ENCODE data around the gene ZC3H4. TPM values are rescaled to one million over a fixed set of nuclear protein-coding genes. Genes with fewer than 3 reads are reported as not detected.

ZC3H4 gene
- total and polyA plus RNA-seq, 2 of the 8 experiments (the other 6 are each of a cell fraction or from before 2014, with no cell fraction given): 6.6 to 92.0 TPM

GRCh38 chr19:47152632-47153031 lies 39.1 kb upstream of the ZC3H4 start:
- H2AFZ ChIP-seq (ENCODE audit: low read length): no peak overlapping the region
- no peak overlapping the region for H3K56ac ChIP-seq (replicated peaks; ENCODE audit: insufficient read length, low read depth, low read length)
- no peak overlapping the region for H3K9ac ChIP-seq (replicated peaks in 1 of 4; ENCODE audit: extremely low read depth in 1 of 4, low read depth in 3 of 4, low read length in 3 of 4)
- H3K79me2 ChIP-seq (ENCODE audit: control insufficient read depth in 1 of 2, insufficient read depth in 2 of 2, low read length in 2 of 2): peaks cover 0 to 43% of the 10 kb centered on the region in 2 experiments; a peak in 2 of 4 replicates
- DNase-seq (ENCODE audit: low read depth in 1 of 2, low spot score in 2 of 2) (no peak), FAIRE-seq (no peak)
- H2BK20ac ChIP-seq (ENCODE audit: low read length): no peak overlapping the region
- H4K91ac ChIP-seq (replicated peaks; ENCODE audit: insufficient read length, low read length): no peak overlapping the region
- no peaks in the 10 kb centered on the region for H3K9me3 ChIP-seq (ENCODE audit: insufficient read depth in 2 of 2, low read depth in 1 of 2, low read length in 1 of 2)
- no peak overlapping the region for H3K18ac ChIP-seq (ENCODE audit: extremely low read depth, low read length)
- H4K5ac ChIP-seq (ENCODE audit: insufficient read length, low read depth, low read length): no peak overlapping the region
- no peak overlapping the region for H3K14ac ChIP-seq (ENCODE audit: insufficient read length)
- no peak overlapping the region for H2BK12ac ChIP-seq (ENCODE audit: low read depth, low read length)
- ChIA-PET POLR2A (ENCODE audit: partially characterized antibody) (interaction anchor here (1.0 kb wide), 1 partner anchor 9 kb away, joined by 3 read pairs; no protein-coding TSS in a partner anchor), CTCF (ENCODE audit: partially characterized antibody) (interaction anchor here (0.7 kb wide), 1 partner anchor 95 kb away, joined by 4 read pairs; no protein-coding TSS in a partner anchor)
- H3K4ac ChIP-seq (replicated peaks; ENCODE audit: insufficient read length, low read depth, low read length): no peak overlapping the region
- H3K27ac ChIP-seq (ENCODE audit: low read depth, low read length): no peak overlapping the region
- no peak overlapping the region for H2BK5ac ChIP-seq (ENCODE audit: low read depth, low read length)
- no peaks in the 10 kb centered on the region for H3K27me3 ChIP-seq (replicated peaks in 1 of 4; ENCODE audit: control insufficient read depth in 3 of 4, extremely low read depth in 1 of 4, insufficient read depth in 3 of 4, low read length in 3 of 4)
- peaks cover 3 to 9% (median 7%) of the 10 kb centered on the region in 4 experiments; a peak in 5 of 7 replicates for H3K4me1 ChIP-seq (replicated peaks in 1 of 4; ENCODE audit: control insufficient read depth in 3 of 4, insufficient read depth in 4 of 4, low read length in 3 of 4)
- H3K23me2 ChIP-seq (ENCODE audit: low read depth, low read length): no peaks in the 10 kb centered on the region
- H3K23ac ChIP-seq (ENCODE audit: insufficient read length): no peak overlapping the region
- no peak overlapping the region for H2BK120ac ChIP-seq (replicated peaks; ENCODE audit: low read depth, low read length)
- no peak overlapping the region for H3K4me2 ChIP-seq (ENCODE audit: insufficient read depth in 1 of 2, low read depth in 2 of 2, low read length in 2 of 2)
- H4K20me1 ChIP-seq (replicated peaks in 1 of 2; ENCODE audit: control insufficient read depth in 1 of 2, insufficient read depth in 2 of 2, low read length in 2 of 2): peaks cover 8 to 10% of the 10 kb centered on the region in 2 experiments
- H3K79me1 ChIP-seq (ENCODE audit: low read depth, low read length): no peaks in the 10 kb centered on the region; the same call in 1 of the 2 replicates
- WGBS, 2 experiments (ENCODE audit: extremely low coverage in 1 of 2, insufficient coverage in 1 of 2, insufficient read length in 1 of 2, insufficient replicate concordance in 2 of 2, low coverage in 1 of 2, low lambda C conversion rate in 2 of 2, missing lambda C conversion rate in 1 of 2): 98% methylated on average over 2 of the region's 2 CpGs; no CpG with 5 or more reads in 1 of the 2 experiments
- no peak overlapping the region for H4K8ac ChIP-seq (ENCODE audit: extremely low read depth, insufficient read depth, low read length)
- H2BK15ac ChIP-seq (ENCODE audit: low read length): no peak overlapping the region
- no peak overlapping the region for H3K4me3 ChIP-seq (ENCODE audit: extremely low read depth in 1 of 4, insufficient read depth in 2 of 4, low read depth in 3 of 4, low read length in 4 of 4)
- no peak for TF ChIP-seq TAF1 (IDR thresholded peaks at IDR 0.05; ENCODE audit: low read depth, low read length)
- no peak for TF ChIP-seq FOSL1 (IDR thresholded peaks at IDR 0.05; ENCODE audit: insufficient read depth, low read depth, low read length)
- no peak for TF ChIP-seq TEAD4 (IDR thresholded peaks at IDR 0.05; ENCODE audit: low read depth, low read length)
- TF ChIP-seq, protein P1, sequence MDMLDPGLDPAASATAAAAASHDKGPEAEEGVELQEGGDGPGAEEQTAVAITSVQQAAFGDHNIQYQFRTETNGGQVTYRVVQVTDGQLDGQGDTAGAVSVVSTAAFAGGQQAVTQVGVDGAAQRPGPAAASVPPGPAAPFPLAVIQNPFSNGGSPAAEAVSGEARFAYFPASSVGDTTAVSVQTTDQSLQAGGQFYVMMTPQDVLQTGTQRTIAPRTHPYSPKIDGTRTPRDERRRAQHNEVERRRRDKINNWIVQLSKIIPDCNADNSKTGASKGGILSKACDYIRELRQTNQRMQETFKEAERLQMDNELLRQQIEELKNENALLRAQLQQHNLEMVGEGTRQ (IDR thresholded peaks at IDR 0.05; ENCODE audit: low read length): no peak
- no peak for TF ChIP-seq ASH2L (IDR thresholded peaks at IDR 0.05; ENCODE audit: low read length)
- TF ChIP-seq CHD1 (IDR thresholded peaks at IDR 0.05; ENCODE audit: low read depth, low read length): no peak
- TF ChIP-seq TBP (IDR thresholded peaks at IDR 0.05; ENCODE audit: low read depth, low read length): no peak
- no peak for TF ChIP-seq RBBP5 (IDR thresholded peaks at IDR 0.05; ENCODE audit: borderline replicate concordance, low read depth, low read length)
- peaks cover 21 to 86% (median 57%) of the 10 kb centered on the region in 4 experiments for H3K36me3 ChIP-seq (ENCODE audit: control insufficient read depth in 2 of 4, insufficient read depth in 4 of 4, low read length in 3 of 4)
- no peak overlapping the region for H2AK5ac ChIP-seq (ENCODE audit: low read depth, low read length)
